ENCODE data around the gene HNRNPM.
A peak's percentile ranks its signal among the peaks of the same experiment; 100 is the strongest.

The HNRNPM gene

DNA sequence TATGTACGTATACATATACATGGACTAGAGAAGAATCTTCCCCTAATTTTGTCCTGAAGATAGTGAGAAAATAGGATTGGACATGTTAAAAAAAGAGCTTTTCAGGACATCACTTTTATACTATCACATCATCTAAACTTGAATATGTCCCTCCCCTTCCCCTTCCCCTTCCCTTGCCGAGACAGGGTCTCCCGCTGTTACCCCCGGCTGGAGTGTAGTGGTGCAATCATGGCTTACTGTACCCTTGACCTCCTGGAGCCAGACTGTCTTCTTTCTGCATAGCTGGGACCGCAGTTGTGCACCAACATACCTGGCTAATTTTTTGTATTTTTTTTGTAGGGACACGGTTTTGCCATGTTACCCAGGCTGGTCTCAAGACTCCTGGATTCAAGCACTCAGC lies 6.6 kb downstream of the HNRNPM start:
- Histone ChIP-seq H3K4me1 (ENCODE audit: insufficient read depth, low read length, poor library complexity, severe bottlenecking) (peaks cover 45% of the 10 kb centered on the region), H3K27me3 (ENCODE audit: insufficient read depth, low read length, poor library complexity, severe bottlenecking) (no peaks in the 10 kb centered on the region), H2AFZ (ENCODE audit: low read length) (no peak overlapping the region), H3F3A (ENCODE audit: low read depth) (no peaks in the 10 kb centered on the region), H3K36me3 (ENCODE audit: insufficient read depth, low read length) (peaks cover 57% of the 10 kb centered on the region), H3K9me3 (ENCODE audit: insufficient read depth, low read depth, low read length) (no peaks in the 10 kb centered on the region), H3K9ac (ENCODE audit: low read depth, low read length, poor library complexity, severe bottlenecking) (no peak overlapping the region), H3K4me3 (ENCODE audit: low read length, poor library complexity, severe bottlenecking) (peak overlapping the region; percentile 39), H3K9me2 (replicated peaks; ENCODE audit: low read depth, low read length) (no peaks in the 10 kb centered on the region), H3K4me2 (ENCODE audit: low read depth, low read length, poor library complexity, severe bottlenecking) (peak overlapping the region; percentile 67), H4K20me1 (ENCODE audit: insufficient read depth, low read length, poor library complexity, severe bottlenecking) (peaks cover 93% of the 10 kb centered on the region), H3K79me2 (ENCODE audit: insufficient read depth, low read length) (peaks cover 100% of the 10 kb centered on the region)
- TF ChIP-seq EZH2phosphoT487 (IDR thresholded peaks at IDR 0.05; ENCODE audit: borderline replicate concordance) (no peak), CTCF (conservative IDR thresholded peaks at IDR 0.05; ENCODE audit: low read length) (no peak)

DNA sequence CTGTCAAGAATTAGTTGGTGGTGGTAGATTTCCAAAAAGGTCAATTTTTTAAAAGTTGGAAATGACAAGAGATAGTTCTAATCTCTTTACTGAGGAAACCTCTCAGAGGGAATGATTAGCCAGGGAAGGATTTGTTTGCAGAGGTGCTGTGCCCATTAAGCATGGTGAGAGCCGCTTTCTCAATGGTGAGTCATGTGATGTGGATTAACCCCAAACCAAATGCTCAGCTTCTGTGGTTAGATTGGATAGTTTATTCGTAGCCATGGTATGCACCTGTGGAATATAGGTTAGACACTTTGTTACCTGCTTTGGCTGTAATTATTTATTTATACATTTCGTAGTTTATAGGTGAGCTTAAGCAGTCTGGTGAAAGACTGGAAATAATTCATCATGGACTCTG lies 7.1 kb downstream of the HNRNPM start:
- H3K79me2 ChIP-seq (ENCODE audit: insufficient read depth, low read length): peaks cover 100% of the 10 kb centered on the region
- peaks cover 93% of the 10 kb centered on the region for H4K20me1 ChIP-seq (ENCODE audit: insufficient read depth, low read length, poor library complexity, severe bottlenecking)
- no peak for TF ChIP-seq CTCF (conservative IDR thresholded peaks at IDR 0.05; ENCODE audit: low read length)
- TF ChIP-seq EZH2phosphoT487 (IDR thresholded peaks at IDR 0.05; ENCODE audit: borderline replicate concordance): no peak
- peak overlapping the region; percentile 67 for H3K4me2 ChIP-seq (ENCODE audit: low read depth, low read length, poor library complexity, severe bottlenecking)
- H3K4me1 ChIP-seq (ENCODE audit: insufficient read depth, low read length, poor library complexity, severe bottlenecking): peaks cover 42% of the 10 kb centered on the region
- H3F3A ChIP-seq (ENCODE audit: low read depth): no peaks in the 10 kb centered on the region
- no peaks in the 10 kb centered on the region for H3K9me2 ChIP-seq (replicated peaks; ENCODE audit: low read depth, low read length)
- H3K9me3 ChIP-seq (ENCODE audit: insufficient read depth, low read depth, low read length): no peaks in the 10 kb centered on the region
- no peaks in the 10 kb centered on the region for H3K27me3 ChIP-seq (ENCODE audit: insufficient read depth, low read length, poor library complexity, severe bottlenecking)
- H3K36me3 ChIP-seq (ENCODE audit: insufficient read depth, low read length): peaks cover 57% of the 10 kb centered on the region
- H2AFZ ChIP-seq (ENCODE audit: low read length): no peak overlapping the region
- H3K9ac ChIP-seq (ENCODE audit: low read depth, low read length, poor library complexity, severe bottlenecking): no peak overlapping the region
- H3K4me3 ChIP-seq (ENCODE audit: low read length, poor library complexity, severe bottlenecking): peak overlapping the region; percentile 39

DNA sequence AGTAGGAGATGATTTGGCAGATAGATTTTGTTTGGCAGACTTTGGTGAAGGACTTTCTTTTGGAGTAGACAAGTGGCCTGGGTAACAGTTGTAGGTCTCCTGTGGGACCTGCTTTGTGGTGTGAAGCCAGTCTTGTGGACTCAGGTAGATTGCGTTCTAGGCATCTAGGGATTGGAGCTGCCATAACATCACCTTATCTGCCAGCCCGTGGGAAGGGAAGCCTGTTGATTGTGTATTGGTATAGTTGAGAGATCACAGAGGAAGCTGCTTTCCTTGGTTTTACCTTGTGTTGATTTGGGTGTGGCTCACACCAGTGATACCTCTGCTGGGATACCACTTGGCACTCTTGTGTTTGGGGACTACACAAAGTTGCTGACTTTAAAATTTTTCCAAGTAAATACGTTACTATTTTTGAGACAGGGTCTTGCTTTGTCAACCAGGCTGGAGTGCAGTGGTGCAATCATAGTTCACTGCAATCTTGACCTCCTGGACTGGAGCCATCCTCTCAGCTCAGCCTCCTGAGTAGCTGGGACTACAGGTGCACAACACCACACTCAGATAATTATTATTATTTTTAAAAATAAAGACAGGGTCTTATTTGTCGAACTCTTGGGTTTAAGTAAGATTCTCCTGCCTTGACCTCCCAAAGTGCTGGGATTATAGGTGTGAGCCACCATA lies 7.8 kb downstream of the HNRNPM start:
- TF ChIP-seq CTCF (conservative IDR thresholded peaks at IDR 0.05; ENCODE audit: low read length) (no peak), EZH2phosphoT487 (IDR thresholded peaks at IDR 0.05; ENCODE audit: borderline replicate concordance) (no peak)
- Histone ChIP-seq H3K4me3 (ENCODE audit: low read length, poor library complexity, severe bottlenecking) (no peak overlapping the region), H3K9me3 (ENCODE audit: insufficient read depth, low read depth, low read length) (no peaks in the 10 kb centered on the region), H3K9me2 (replicated peaks; ENCODE audit: low read depth, low read length) (no peaks in the 10 kb centered on the region), H3K4me1 (ENCODE audit: insufficient read depth, low read length, poor library complexity, severe bottlenecking) (peaks cover 40% of the 10 kb centered on the region), H3K79me2 (ENCODE audit: insufficient read depth, low read length) (peaks cover 100% of the 10 kb centered on the region), H3F3A (ENCODE audit: low read depth) (no peaks in the 10 kb centered on the region), H3K36me3 (ENCODE audit: insufficient read depth, low read length) (peaks cover 58% of the 10 kb centered on the region), H4K20me1 (ENCODE audit: insufficient read depth, low read length, poor library complexity, severe bottlenecking) (peaks cover 93% of the 10 kb centered on the region), H3K4me2 (ENCODE audit: low read depth, low read length, poor library complexity, severe bottlenecking) (peak overlapping the region; percentile 67), H2AFZ (ENCODE audit: low read length) (no peak overlapping the region), H3K9ac (ENCODE audit: low read depth, low read length, poor library complexity, severe bottlenecking) (no peak overlapping the region), H3K27me3 (ENCODE audit: insufficient read depth, low read length, poor library complexity, severe bottlenecking) (no peaks in the 10 kb centered on the region)
